Activated T-helper 9 cell treated with anti-CD3 and anti-CD28 coated beads, Interleukin-2, amount 50 U/mL, for 16 hours (primary cell): Measurements from ENCODE around the gene COX19.

Source experiments
- DNase-seq: peaks from one replicate; pipeline ENCODE4 v3.0.0-alpha.2; 2020; ENCODE audit warnings: low read depth

Gene COX19

GRCh38 chr7:974820-975681 is at the start of gene COX19:
COX19 (minus strand) TSS chr7:975549; CDS start chr7:975509, 40 bp downstream.
- DNase-seq: peak; percentile 88

- no peak for DNase-seq
These were observed 49.0 kb upstream of the COX19 start for GRCh38 chr7:1024331-1024841.

- no peak for DNase-seq
These were observed 47.6 kb upstream of the COX19 start for GRCh38 chr7:1022801-1023465.

GRCh38 chr7:1022356-1022755 is 47.0 kb upstream of the COX19 start:
- no peak for DNase-seq

- DNase-seq: no peak
These were observed 46.6 kb upstream of the COX19 start for GRCh38 chr7:1021931-1022330.

GRCh38 chr7:1021366-1021765 is 46.0 kb upstream of the COX19 start:
- DNase-seq: no peak

GRCh38 chr7:1020849-1021251 is 45.5 kb upstream of the COX19 start:
- DNase-seq: no peak

GRCh38 chr7:1019789-1020610 is 44.7 kb upstream of the COX19 start:
- DNase-seq: no peak

GRCh38 chr7:1019255-1019785 is 44.0 kb upstream of the COX19 start:
- DNase-seq: no peak

GRCh38 chr7:1018334-1018695 is 43.0 kb upstream of the COX19 start:
- no peak for DNase-seq

- no peak for DNase-seq
These were observed 42.4 kb upstream of the COX19 start for GRCh38 chr7:1017586-1018333.

GRCh38 chr7:1016577-1017531 is 41.5 kb upstream of the COX19 start:
- DNase-seq: no peak

- no peak for DNase-seq
These were observed 40.1 kb upstream of the COX19 start for GRCh38 chr7:1015196-1016121.

GRCh38 chr7:1014681-1015080 is 39.3 kb upstream of the COX19 start:
- no peak for DNase-seq

GRCh38 chr7:1013581-1013980 is 38.2 kb upstream of the COX19 start:
- no peak for DNase-seq

GRCh38 chr7:1012716-1013095 is 37.4 kb upstream of the COX19 start:
- no peak for DNase-seq

GRCh38 chr7:1012004-1012715 is 36.8 kb upstream of the COX19 start:
- no peak for DNase-seq

- no peak for DNase-seq
These were observed 36.1 kb upstream of the COX19 start for GRCh38 chr7:1011297-1012003.
